HCT116 (cell line): ENCODE results near the gene NFIA. TPM values are rescaled to one million over a fixed set of nuclear protein-coding genes. Genes with fewer than 3 reads are reported as not detected.

Experiments
- ATAC-seq: fragments of 200-7000 bp; cut with Tn5 transposase; 2 replicates; pipeline ENCODE4 v1.9.1; 2020; ENCODE audit warnings: mild to moderate bottlenecking, moderate library complexity
- BruUV-seq: library from RNA; stranded (reverse); fragments of 400-500 nt; replicated peaks from 2 replicates; lab custom pipeline; 2021; lab: Mats Ljungman, UMichigan
- CTCF ChIA-PET: fragments of 300-600 bp; sonication (Branson Sonifier 250); formaldehyde crosslinking; loops from one replicate; lab custom pipeline; 2021; ENCODE audit warnings: antibody characterized with exemption; lab: Charles Lee
- POLR2A ChIA-PET: fragments of 300-600, 350-600 bp; sonication (Branson Sonifier 250); formaldehyde crosslinking; loops from one replicate; lab custom pipeline; 2021; ENCODE audit warnings: antibody characterized with exemption; lab: Charles Lee
- RAD21 ChIA-PET, 2 experiments: fragments of 300-600 bp; sonication (Branson Sonifier 250); formaldehyde crosslinking; loops; one replicate each; lab custom pipeline; 2023; ENCODE audit warnings: low total read pairs in 2 of 2; ENCODE audit not compliant: uncharacterized antibody in 2 of 2, unreplicated experiment in 2 of 2, low non-redundant PET in 1 of 2; lab: Charles Lee
- DNase-seq: peaks from one replicate; pipeline ENCODE4 v3.0.0-alpha.2; 2010; ENCODE audit warnings: low read depth, low spot score
- H2AFZ ChIP-seq: fragments of 200-600 bp; shearing (Covaris generic), sonication (generic); 2 replicates; pipeline ENCODE4 v1.6.1; 2017; ENCODE audit warnings: low read depth, mixed run types, mixed read lengths, antibody characterized with exemption, low read length; ENCODE audit not compliant: poor library complexity, severe bottlenecking
- H3K27ac ChIP-seq: 2 replicates; pipeline ENCODE4 v1.5.1; 2012; ENCODE audit warnings: low read depth, low read length
- H3K27me3 ChIP-seq: fragments of 200-600 bp; sonication (generic); 2 replicates; pipeline ENCODE4 v1.6.1; 2016; ENCODE audit warnings: mixed run types, low read length, mixed read lengths; ENCODE audit not compliant: insufficient read depth
- H3K36me3 ChIP-seq, 2 experiments: fragments of 200-500 bp in 1 of 2; fragments of 200-600 bp in 1 of 2; sonication (Bioruptor generic) in 1 of 2; sonication (generic) in 1 of 2; 2 replicates each; pipeline versions ENCODE4 v1.5.1 to v1.6.1; 2014 to 2016; ENCODE audit warnings: low read length in 2 of 2, inconsistent platforms in 1 of 2, mixed read lengths in 1 of 2, mixed run types in 1 of 2; ENCODE audit not compliant: insufficient read depth in 2 of 2, control insufficient read depth in 1 of 2
- H3K4me1 ChIP-seq, 2 experiments: fragments of 200-600 bp in 1 of 2; sonication (generic) in 1 of 2; 2 replicates each; pipeline versions ENCODE4 v1.5.1 to v1.6.1; 2012 to 2017; ENCODE audit warnings: low read length in 2 of 2, inconsistent platforms in 1 of 2, mild to moderate bottlenecking in 1 of 2, mixed read lengths in 1 of 2, mixed run types in 1 of 2, moderate library complexity in 1 of 2; ENCODE audit not compliant: insufficient read depth in 2 of 2, control insufficient read depth in 1 of 2
- H3K4me2 ChIP-seq: fragments of 200-600 bp; sonication (generic); 2 replicates; pipeline ENCODE4 v1.6.1; 2017; ENCODE audit warnings: mixed run types, low read length, mixed read lengths
- H3K4me3 ChIP-seq, 2 experiments: fragments of 200-600 bp in 1 of 2; sonication (generic) in 1 of 2; replicated peaks in 1 of 2; 2 replicates each; pipeline ENCODE4 v1.5.1; 2011 to 2016; ENCODE audit warnings: low read length in 2 of 2, control low read depth in 1 of 2, low read depth in 1 of 2, mild to moderate bottlenecking in 1 of 2, mixed read lengths in 1 of 2, mixed run types in 1 of 2
- H3K79me2 ChIP-seq: fragments of 200-600 bp; sonication (generic); 2 replicates; pipeline ENCODE4 v1.6.1; 2017; ENCODE audit warnings: mild to moderate bottlenecking, mixed run types, low read length, moderate library complexity, mixed read lengths; ENCODE audit not compliant: insufficient read depth
- H3K9ac ChIP-seq: fragments of 200-600 bp; sonication (generic); 2 replicates; pipeline ENCODE4 v1.6.1; 2016; ENCODE audit warnings: low read length, mixed read lengths
- H3K9me2 ChIP-seq: fragments of 200-600 bp; sonication (generic), shearing (Covaris generic); 2 replicates; pipeline ENCODE4 v1.6.1; 2017; ENCODE audit warnings: mixed run types, mild to moderate bottlenecking, moderate library complexity; ENCODE audit not compliant: insufficient read depth
- H3K9me3 ChIP-seq, 2 experiments: fragments of 200-500 bp in 1 of 2; fragments of 200-600 bp in 1 of 2; sonication (Bioruptor generic) in 1 of 2; sonication (generic) in 1 of 2; 2 replicates each; pipeline ENCODE4 v1.6.1; 2014 to 2017; ENCODE audit warnings: low read length in 2 of 2, mixed read lengths in 2 of 2, inconsistent platforms in 1 of 2, low read depth in 1 of 2, mild to moderate bottlenecking in 1 of 2, mixed run types in 1 of 2, moderate library complexity in 1 of 2; ENCODE audit not compliant: control insufficient read depth in 1 of 2, insufficient read depth in 1 of 2
- H4K20me1 ChIP-seq: fragments of 200-600 bp; sonication (generic), shearing (Covaris generic); 2 replicates; pipeline ENCODE4 v1.6.1; 2017; ENCODE audit warnings: mixed run types, mild to moderate bottlenecking, moderate library complexity; ENCODE audit not compliant: insufficient read depth
- CEBPB ChIP-seq: IDR thresholded peaks from 2 replicates; pipeline ENCODE4 v1.6.1; 2012; ENCODE audit warnings: low read depth
- CTCF ChIP-seq, 3 experiments: fragments of 200-600 bp in 1 of 3; sonication (generic) in 1 of 3; IDR thresholded peaks in 2 of 3; conservative IDR thresholded peaks in 1 of 3; 2 replicates each; pipeline ENCODE4 v1.5.1; 2012 to 2017; ENCODE audit warnings: low read depth in 2 of 3, low read length in 2 of 3, antibody characterized with exemption in 1 of 3, borderline replicate concordance in 1 of 3, control low read depth in 1 of 3, mild to moderate bottlenecking in 1 of 3, mixed read lengths in 1 of 3, mixed run types in 1 of 3, moderate library complexity in 1 of 3; ENCODE audit not compliant: insufficient read depth in 1 of 3
- EGR1 ChIP-seq: IDR thresholded peaks from 2 replicates; pipeline ENCODE4 v1.6.1; 2012; ENCODE audit warnings: low read depth
- EZH2phosphoT487 ChIP-seq: fragments of 200-600 bp; IDR thresholded peaks from 2 replicates; pipeline ENCODE4 v1.6.1; 2018; ENCODE audit warnings: antibody characterized with exemption, borderline replicate concordance
- FOSL1 ChIP-seq: IDR thresholded peaks from 2 replicates; pipeline ENCODE4 v1.6.1; 2012; ENCODE audit warnings: low read depth
- JUND ChIP-seq: IDR thresholded peaks from 2 replicates; pipeline ENCODE4 v1.6.1; 2012
- MAX ChIP-seq: IDR thresholded peaks from 2 replicates; pipeline ENCODE4 v1.6.1; 2012
- POLR2AphosphoS5 ChIP-seq: IDR thresholded peaks from 2 replicates; pipeline ENCODE4 v1.6.1; 2011; ENCODE audit warnings: mild to moderate bottlenecking, low read depth, low read length, moderate library complexity
- RAD21 ChIP-seq: IDR thresholded peaks from 2 replicates; pipeline ENCODE4 v1.6.1; 2012; ENCODE audit warnings: low read depth, mild to moderate bottlenecking
- REST ChIP-seq: IDR thresholded peaks from 2 replicates; pipeline ENCODE4 v1.6.1; 2012; ENCODE audit warnings: low read depth
- TCF7L2 ChIP-seq: IDR thresholded peaks from 2 replicates; pipeline ENCODE4 v1.7.0; 2011; ENCODE audit warnings: borderline replicate concordance, inconsistent platforms; ENCODE audit not compliant: insufficient read depth, insufficient read length; ENCODE audit errors: extremely low read depth
- YY1 ChIP-seq: IDR thresholded peaks from 2 replicates; pipeline ENCODE4 v1.6.1; 2011; ENCODE audit warnings: low read length, low read depth, moderate library complexity, mild to moderate bottlenecking; ENCODE audit not compliant: insufficient replicate concordance; ENCODE audit errors: extremely low read depth
- ZNF274 ChIP-seq: fragments of 200-500 bp; sonication (Bioruptor generic); IDR thresholded peaks from 2 replicates; pipeline ENCODE4 v1.6.1; 2014; ENCODE audit warnings: mild to moderate bottlenecking, low read depth, low read length, inconsistent platforms
- intact Hi-C: fragments of 100-400 bp; cut with micrococcal nuclease; formaldehyde crosslinking; loops from 2 replicates; pipeline ENCODE4 v1.10.0; 2022
- total RNA-seq: library from RNA; stranded (reverse); gene quantifications from one replicate; pipeline ENCODE4 v1.2.1, GENCODE V29; 2021; ENCODE audit not compliant: unreplicated experiment

NFIA gene
- total RNA-seq, 1 experiment from 2014 or later, result 17.2 TPM

- Histone ChIP-seq H3K4me1 (no peaks in the 10 kb centered on the region), H3K27ac (no peak overlapping the region), H4K20me1 (no peaks in the 10 kb centered on the region), H3K27me3 (no peaks in the 10 kb centered on the region), H3K9me2 (no peaks in the 10 kb centered on the region), H2AFZ (no peak overlapping the region), H3K36me3 (no peaks in the 10 kb centered on the region), H3K9ac (no peak overlapping the region), H3K4me2 (no peak overlapping the region), H3K9me3 (no peaks in the 10 kb centered on the region), H3K79me2 (no peaks in the 10 kb centered on the region), H3K4me3 (no peak overlapping the region)
- TF ChIP-seq TCF7L2, result no peak
- TF ChIP-seq CEBPB, result no peak
- no peak for TF ChIP-seq POLR2AphosphoS5
- BruUV-seq, result no TSS peak
- CTCF ChIA-PET, result no interaction called here
- DNase-seq (no peak), ATAC-seq (no peak)
- POLR2A ChIA-PET, result no interaction called here
- RAD21 ChIA-PET, result no interaction called here
- intact Hi-C loops, result no loop called here
Observed at GRCh38 chr1:61368876-61369275, 286.5 kb downstream of the NFIA start.

GRCh38 chr1:61370177-61370912 is 288.0 kb downstream of the NFIA start:
- ChIA-PET POLR2A (no interaction called here), RAD21 (no interaction called here), CTCF (no interaction called here)
- Histone ChIP-seq H3K36me3 (no peaks in the 10 kb centered on the region), H3K4me2 (no peak overlapping the region), H2AFZ (no peak overlapping the region), H3K4me1 (no peaks in the 10 kb centered on the region), H3K27ac (no peak overlapping the region), H3K79me2 (no peaks in the 10 kb centered on the region), H3K9ac (no peak overlapping the region), H4K20me1 (no peaks in the 10 kb centered on the region), H3K9me2 (no peaks in the 10 kb centered on the region), H3K9me3 (no peaks in the 10 kb centered on the region), H3K27me3 (no peaks in the 10 kb centered on the region), H3K4me3 (no peak overlapping the region)
- DNase-seq, result no peak
- intact Hi-C loops, result no loop called here
- ATAC-seq, result no peak
- no TSS peak for BruUV-seq
- TF ChIP-seq FOSL1, result no peak
- no peak for TF ChIP-seq REST
- no peak for TF ChIP-seq YY1
- no peak for TF ChIP-seq TCF7L2
- no peak for TF ChIP-seq EZH2phosphoT487
- TF ChIP-seq EGR1, result no peak
- TF ChIP-seq ZNF274, result no peak
- TF ChIP-seq JUND, result no peak
- TF ChIP-seq MAX, result no peak
- no peak for TF ChIP-seq POLR2AphosphoS5
- TF ChIP-seq CTCF (IDR thresholded peaks at IDR 0.05 in 2 of 3, conservative IDR thresholded peaks at IDR 0.05 in 1 of 3; ENCODE audit: borderline replicate concordance in 1 of 3, insufficient read depth in 1 of 3, low read depth in 2 of 3, low read length in 2 of 3), result no peak
- TF ChIP-seq RAD21, result no peak
